K562 (cell line): ENCODE results near the gene SPATC1L. TPM values are rescaled to one million over a fixed set of nuclear protein-coding genes. Genes with fewer than 3 reads are reported as not detected.

ENCODE experiments used
- ARHGAP35 ChIP-seq: fragments of 450-650 bp; IDR thresholded peaks from 2 replicates; pipeline ENCODE4 v1.6.1; 2018; ENCODE audit not compliant: partially characterized antibody
- BRD4 ChIP-seq: fragments of 200-600 bp; sonication (generic); IDR thresholded peaks from 2 replicates; pipeline ENCODE4 v1.6.1; 2017; ENCODE audit warnings: inconsistent platforms
- EZH2 ChIP-seq: IDR thresholded peaks from 2 replicates; pipeline ENCODE4 v1.6.1; 2012; ENCODE audit warnings: low read depth, mild to moderate bottlenecking, inconsistent platforms, low read length, borderline replicate concordance
- LEF1 ChIP-seq: fragments of 450-650 bp; IDR thresholded peaks from 2 replicates; pipeline ENCODE4 v1.6.1; 2016; ENCODE audit warnings: mild to moderate bottlenecking
- MYC ChIP-seq, 2 experiments: fragments of 250-450 bp in 1 of 2; sonication (Bioruptor Pico) in 1 of 2; IDR thresholded peaks; 2 replicates each; pipeline versions ENCODE4 v1.5.1 to v1.6.1; 2012 to 2021; ENCODE audit warnings: low read depth in 2 of 2, borderline replicate concordance in 1 of 2, improper control_type of control experiment in 1 of 2, low read length in 1 of 2, mild to moderate bottlenecking in 1 of 2, moderate library complexity in 1 of 2
- SMARCC2 ChIP-seq: fragments of 450-650 bp; IDR thresholded peaks from 2 replicates; pipeline ENCODE4 v1.6.1; 2017; ENCODE audit warnings: antibody characterized with exemption, moderate library complexity, mild to moderate bottlenecking, low read depth
- SMARCE1 ChIP-seq: fragments of 450-650 bp; IDR thresholded peaks from 2 replicates; pipeline ENCODE4 v1.7.1; 2016; ENCODE audit warnings: mild to moderate bottlenecking
- TAL1 ChIP-seq: fragments of 450-650 bp; IDR thresholded peaks from 2 replicates; pipeline ENCODE4 v1.6.1; 2016; ENCODE audit warnings: mild to moderate bottlenecking
- ZBTB1 ChIP-seq: sonication (generic); formaldehyde crosslinking; IDR thresholded peaks from 2 replicates; pipeline ENCODE4 v1.8.1; 2023; ENCODE audit warnings: missing genetic modification reagents, low read depth, mild to moderate bottlenecking, borderline replicate concordance
- ZNF133 ChIP-seq: fragments of 250-450 bp; sonication (Bioruptor Pico); IDR thresholded peaks from 2 replicates; pipeline ENCODE4 v1.4.0; 2020; ENCODE audit warnings: mild to moderate bottlenecking
- ZNF165 ChIP-seq: fragments of 250-450 bp; sonication (Bioruptor Pico); IDR thresholded peaks from 2 replicates; pipeline ENCODE4 v1.4.0; 2020; ENCODE audit warnings: borderline replicate concordance
- ZNF282 ChIP-seq: sonication (generic); formaldehyde crosslinking; IDR thresholded peaks from 2 replicates; pipeline ENCODE4 v1.8.1; 2023; ENCODE audit warnings: missing genetic modification reagents
- polyA plus RNA-seq, 8 experiments: library from polyadenylated mRNA; depleted of rRNA in 4 of 8; stranded (reverse) in 5 of 8; unstranded in 3 of 8; fragments of >200 nt; fragmentation: Nextera tagmentation in 2 of 8; fragmentation: Illumina TruSeq in 1 of 8; extraction: Ambion mirVana in 2 of 8; extraction: Trizol in 1 of 8; gene quantifications; 2 replicates each; pipeline versions ENCODE4 v1.2.1 to v1.2.3, GENCODE V29; 2011 to 2014; ENCODE audit warnings: inconsistent platforms in 1 of 8, missing spikeins in 1 of 8
- total RNA-seq, 7 experiments: library from RNA; depleted of rRNA in 6 of 7; stranded (reverse); fragments of >200 nt in 6 of 7; fragmentation: Illumina TruSeq in 2 of 7; extraction: Trizol in 2 of 7; gene quantifications; 2 replicates each; pipeline versions ENCODE4 v1.2.1 to v1.2.3, GENCODE V29; 2011 to 2021; ENCODE audit warnings: low replicate concordance in 1 of 7
- TF ChIP-seq, protein P1 (sequence below), 2 experiments: fragments of 450-650 bp in 1 of 2; sonication (generic) in 1 of 2; formaldehyde crosslinking in 1 of 2; IDR thresholded peaks; 2 replicates each; pipeline versions ENCODE4 v1.7.1 to v1.9.0; 2016 to 2022; ENCODE audit warnings: inconsistent platforms in 1 of 2, mild to moderate bottlenecking in 1 of 2, missing genetic modification reagents in 1 of 2
- TF ChIP-seq, protein P2 (sequence below), 2 experiments: IDR thresholded peaks in 1 of 2; conservative IDR thresholded peaks in 1 of 2; 2 replicates each; pipeline ENCODE4 v1.6.1; 2016; ENCODE audit warnings: low read depth in 2 of 2, mild to moderate bottlenecking in 1 of 2, missing compliant biosample characterization in 1 of 2, missing genetic modification characterization in 1 of 2, moderate library complexity in 1 of 2

The SPATC1L gene
- total and polyA plus RNA-seq, 9 of the 15 experiments (the other 6 are each of a cell fraction or from before 2014, with no cell fraction given): 0.14 to 121 (median 34.0) TPM; not detected in 1

DNA sequence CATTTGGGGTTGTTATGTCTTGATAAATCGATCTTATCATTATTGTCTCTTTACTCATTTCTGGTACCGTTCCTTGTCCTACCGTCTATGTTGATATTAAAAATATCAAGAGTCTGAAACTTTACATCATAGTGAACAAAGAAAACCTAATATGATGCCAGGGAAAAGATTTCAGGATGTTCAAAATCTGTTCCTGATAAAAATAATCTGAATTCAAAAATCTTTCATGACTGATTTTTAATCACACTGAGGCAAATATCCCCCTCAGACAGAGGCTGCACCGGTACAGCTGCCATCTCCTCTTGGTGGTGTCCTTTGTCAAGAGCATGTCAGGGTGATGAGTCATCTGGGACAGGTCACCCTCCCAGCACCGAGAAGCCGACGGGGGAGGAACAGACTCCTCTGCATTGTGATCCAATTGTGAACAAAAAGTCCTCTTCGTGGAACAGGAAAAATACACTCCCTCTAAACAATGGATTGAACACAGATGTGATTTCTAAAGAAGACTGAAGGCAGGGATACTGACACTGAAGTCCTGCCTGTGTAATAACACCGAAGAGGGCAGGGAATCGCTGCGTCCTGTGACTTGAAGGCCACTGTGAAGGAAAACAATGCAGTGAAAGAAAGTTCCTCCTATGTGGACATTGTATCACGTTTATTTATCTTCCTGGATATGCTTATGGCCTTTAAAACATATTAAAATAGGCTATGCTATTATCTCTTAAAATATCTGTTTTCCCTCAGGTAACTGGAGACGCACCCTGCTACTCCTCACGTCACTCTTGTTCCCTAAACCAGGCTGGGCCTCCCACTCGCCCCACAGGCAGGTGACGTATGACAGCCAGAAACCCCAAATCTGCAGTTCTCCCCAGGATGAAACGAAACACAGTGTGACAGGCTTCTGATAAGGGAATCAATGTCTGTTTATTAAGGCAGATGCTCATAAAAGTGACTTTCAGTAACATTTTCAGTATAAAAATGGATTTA is 4.3 kb upstream of the SPATC1L start (continued):
- TF ChIP-seq, protein P1, sequence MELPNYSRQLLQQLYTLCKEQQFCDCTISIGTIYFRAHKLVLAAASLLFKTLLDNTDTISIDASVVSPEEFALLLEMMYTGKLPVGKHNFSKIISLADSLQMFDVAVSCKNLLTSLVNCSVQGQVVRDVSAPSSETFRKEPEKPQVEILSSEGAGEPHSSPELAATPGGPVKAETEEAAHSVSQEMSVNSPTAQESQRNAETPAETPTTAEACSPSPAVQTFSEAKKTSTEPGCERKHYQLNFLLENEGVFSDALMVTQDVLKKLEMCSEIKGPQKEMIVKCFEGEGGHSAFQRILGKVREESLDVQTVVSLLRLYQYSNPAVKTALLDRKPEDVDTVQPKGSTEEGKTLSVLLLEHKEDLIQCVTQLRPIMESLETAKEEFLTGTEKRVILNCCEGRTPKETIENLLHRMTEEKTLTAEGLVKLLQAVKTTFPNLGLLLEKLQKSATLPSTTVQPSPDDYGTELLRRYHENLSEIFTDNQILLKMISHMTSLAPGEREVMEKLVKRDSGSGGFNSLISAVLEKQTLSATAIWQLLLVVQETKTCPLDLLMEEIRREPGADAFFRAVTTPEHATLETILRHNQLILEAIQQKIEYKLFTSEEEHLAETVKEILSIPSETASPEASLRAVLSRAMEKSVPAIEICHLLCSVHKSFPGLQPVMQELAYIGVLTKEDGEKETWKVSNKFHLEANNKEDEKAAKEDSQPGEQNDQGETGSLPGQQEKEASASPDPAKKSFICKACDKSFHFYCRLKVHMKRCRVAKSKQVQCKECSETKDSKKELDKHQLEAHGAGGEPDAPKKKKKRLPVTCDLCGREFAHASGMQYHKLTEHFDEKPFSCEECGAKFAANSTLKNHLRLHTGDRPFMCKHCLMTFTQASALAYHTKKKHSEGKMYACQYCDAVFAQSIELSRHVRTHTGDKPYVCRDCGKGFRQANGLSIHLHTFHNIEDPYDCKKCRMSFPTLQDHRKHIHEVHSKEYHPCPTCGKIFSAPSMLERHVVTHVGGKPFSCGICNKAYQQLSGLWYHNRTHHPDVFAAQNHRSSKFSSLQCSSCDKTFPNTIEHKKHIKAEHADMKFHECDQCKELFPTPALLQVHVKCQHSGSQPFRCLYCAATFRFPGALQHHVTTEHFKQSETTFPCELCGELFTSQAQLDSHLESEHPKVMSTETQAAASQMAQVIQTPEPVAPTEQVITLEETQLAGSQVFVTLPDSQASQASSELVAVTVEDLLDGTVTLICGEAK (IDR thresholded peaks at IDR 0.05): no peak; the same call in 1 of the 2 replicates
- TF ChIP-seq, protein P1 (CRISPR knock-in tag; IDR thresholded peaks at IDR 0.05): no peak
- TF ChIP-seq SMARCE1: peak; percentile 95
- peak; percentile 76 for TF ChIP-seq MYC (IDR thresholded peaks at IDR 0.05; ENCODE audit: low read depth, low read length)
- no peak for TF ChIP-seq MYC (CRISPR knock-in tag; IDR thresholded peaks at IDR 0.05; ENCODE audit: borderline replicate concordance, low read depth)
- no peak for TF ChIP-seq ARHGAP35
- TF ChIP-seq, protein P2, sequence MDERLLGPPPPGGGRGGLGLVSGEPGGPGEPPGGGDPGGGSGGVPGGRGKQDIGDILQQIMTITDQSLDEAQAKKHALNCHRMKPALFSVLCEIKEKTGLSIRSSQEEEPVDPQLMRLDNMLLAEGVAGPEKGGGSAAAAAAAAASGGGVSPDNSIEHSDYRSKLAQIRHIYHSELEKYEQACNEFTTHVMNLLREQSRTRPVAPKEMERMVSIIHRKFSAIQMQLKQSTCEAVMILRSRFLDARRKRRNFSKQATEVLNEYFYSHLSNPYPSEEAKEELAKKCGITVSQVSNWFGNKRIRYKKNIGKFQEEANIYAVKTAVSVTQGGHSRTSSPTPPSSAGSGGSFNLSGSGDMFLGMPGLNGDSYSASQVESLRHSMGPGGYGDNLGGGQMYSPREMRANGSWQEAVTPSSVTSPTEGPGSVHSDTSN (CRISPR knock-in tag; IDR thresholded peaks at IDR 0.05; ENCODE audit: low read depth): peak; percentile 33; the same call in 1 of the 2 replicates
- TF ChIP-seq, protein P2 (tag; conservative IDR thresholded peaks at IDR 0.05; ENCODE audit: low read depth): peak; percentile 70
- no peak for TF ChIP-seq ZNF282 (CRISPR knock-in tag)
- TF ChIP-seq SMARCC2: peak; percentile 87
- peak; percentile 59; the same call in 1 of the 2 replicates for TF ChIP-seq LEF1
- no peak for TF ChIP-seq ZBTB1 (CRISPR knock-in tag)
- TF ChIP-seq ZNF133: no peak
- TF ChIP-seq TAL1: peak; percentile 18; the same call in 1 of the 2 replicates
- TF ChIP-seq ZNF165 (CRISPR knock-in tag): no peak
- no peak for TF ChIP-seq BRD4
- no peak for TF ChIP-seq EZH2
